Mononuclear cell (primary cell): ENCODE results near the gene AGXT. TPM values are rescaled to one million over a fixed set of nuclear protein-coding genes. Genes with fewer than 3 reads are reported as not detected.

Source experiments
- H3K27me3 ChIP-seq: 2 replicates; pipeline ENCODE4 v1.6.0; 2011; ENCODE audit warnings: low read length, control low read depth; ENCODE audit not compliant: insufficient read depth
- H3K4me1 ChIP-seq: 2 replicates; pipeline ENCODE4 v1.5.1; 2011; ENCODE audit warnings: mild to moderate bottlenecking, low read length, control low read depth; ENCODE audit not compliant: insufficient read depth
- H3K4me3 ChIP-seq: 2 replicates; pipeline ENCODE4 v1.5.1; 2011; ENCODE audit warnings: mild to moderate bottlenecking, low read length, moderate library complexity
- H3K9me3 ChIP-seq: 2 replicates; pipeline ENCODE4 v1.5.1; 2011; ENCODE audit warnings: low read depth, mild to moderate bottlenecking, control low read depth, low read length
- total RNA-seq: library from RNA; depleted of rRNA; stranded (reverse); fragments of >200 nt; gene quantifications from one replicate; pipeline ENCODE4 v1.2.3, GENCODE V29; 2012

The AGXT gene
- total RNA-seq, 1 donor: not detected

DNA sequence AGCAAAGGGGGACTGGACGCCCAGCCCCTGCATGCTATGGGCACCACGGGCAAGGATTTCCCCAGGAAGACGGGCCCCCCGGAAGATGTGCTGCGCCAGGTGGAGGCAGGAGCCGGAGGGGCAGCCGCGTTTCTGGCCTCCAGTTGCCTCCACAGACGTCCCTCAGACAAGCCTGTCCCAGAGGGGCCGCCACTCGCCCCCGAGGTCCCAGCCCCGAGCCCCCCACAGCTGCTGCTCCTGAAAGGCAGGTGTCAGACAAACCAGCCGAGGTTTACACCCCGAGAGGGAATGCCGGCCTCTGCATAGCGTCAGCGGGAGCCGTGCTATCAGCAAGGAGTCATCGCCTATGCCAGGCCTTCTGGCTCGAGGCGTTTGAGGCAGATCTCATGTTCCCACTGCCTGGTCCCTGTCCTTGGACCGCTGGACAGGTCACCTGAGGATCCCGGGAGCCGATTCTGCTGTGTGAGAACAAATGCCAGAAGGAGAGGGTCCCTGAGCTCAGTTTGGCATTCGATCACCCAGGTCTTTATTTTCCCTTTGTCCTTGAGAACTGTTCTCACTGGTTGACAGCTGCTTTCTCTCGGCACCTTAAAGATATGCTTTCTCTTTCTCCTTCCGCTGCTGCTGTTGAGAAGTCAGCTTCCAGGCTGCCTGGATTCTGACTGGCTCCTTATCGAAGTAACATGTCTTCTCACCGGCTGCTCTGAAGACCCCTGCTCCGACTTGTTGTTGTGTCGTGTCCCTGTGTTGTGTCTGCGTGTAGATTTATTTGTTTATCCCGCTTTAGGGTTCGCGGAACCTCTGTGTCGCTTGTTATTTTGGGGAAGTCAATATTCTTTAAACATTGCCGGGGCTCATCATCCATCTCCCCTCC, 58.1 kb downstream of the AGXT start:
- Histone ChIP-seq H3K4me1 (no peaks in the 10 kb centered on the region), H3K9me3 (no peaks in the 10 kb centered on the region), H3K4me3 (no peak overlapping the region)

DNA sequence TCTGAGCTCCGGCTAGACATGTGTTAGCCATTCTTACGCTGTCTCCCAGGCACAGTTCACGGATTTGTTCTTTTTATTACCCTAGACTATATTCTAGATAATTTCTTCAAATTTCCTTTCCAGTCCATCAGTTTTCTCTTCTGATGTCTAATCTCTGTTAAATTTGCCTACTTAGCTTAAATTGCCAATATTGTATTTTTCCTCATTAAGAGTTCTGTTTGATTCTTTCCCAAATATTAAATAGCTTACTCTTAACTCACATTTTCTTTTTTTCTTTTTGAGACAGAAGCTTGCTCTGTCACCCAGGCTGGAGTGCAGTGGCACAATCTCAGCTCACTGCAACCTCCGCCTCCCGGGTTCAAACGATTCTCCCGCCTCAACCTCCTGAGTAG, 58.8 kb downstream of the AGXT start:
- H3K4me3 ChIP-seq: no peak overlapping the region
- no peaks in the 10 kb centered on the region for H3K9me3 ChIP-seq
- H3K27me3 ChIP-seq: no peaks in the 10 kb centered on the region
- no peaks in the 10 kb centered on the region for H3K4me1 ChIP-seq

More for the DNA sequence above, 58.1 kb downstream of the AGXT start:
- no peaks in the 10 kb centered on the region for H3K27me3 ChIP-seq

DNA sequence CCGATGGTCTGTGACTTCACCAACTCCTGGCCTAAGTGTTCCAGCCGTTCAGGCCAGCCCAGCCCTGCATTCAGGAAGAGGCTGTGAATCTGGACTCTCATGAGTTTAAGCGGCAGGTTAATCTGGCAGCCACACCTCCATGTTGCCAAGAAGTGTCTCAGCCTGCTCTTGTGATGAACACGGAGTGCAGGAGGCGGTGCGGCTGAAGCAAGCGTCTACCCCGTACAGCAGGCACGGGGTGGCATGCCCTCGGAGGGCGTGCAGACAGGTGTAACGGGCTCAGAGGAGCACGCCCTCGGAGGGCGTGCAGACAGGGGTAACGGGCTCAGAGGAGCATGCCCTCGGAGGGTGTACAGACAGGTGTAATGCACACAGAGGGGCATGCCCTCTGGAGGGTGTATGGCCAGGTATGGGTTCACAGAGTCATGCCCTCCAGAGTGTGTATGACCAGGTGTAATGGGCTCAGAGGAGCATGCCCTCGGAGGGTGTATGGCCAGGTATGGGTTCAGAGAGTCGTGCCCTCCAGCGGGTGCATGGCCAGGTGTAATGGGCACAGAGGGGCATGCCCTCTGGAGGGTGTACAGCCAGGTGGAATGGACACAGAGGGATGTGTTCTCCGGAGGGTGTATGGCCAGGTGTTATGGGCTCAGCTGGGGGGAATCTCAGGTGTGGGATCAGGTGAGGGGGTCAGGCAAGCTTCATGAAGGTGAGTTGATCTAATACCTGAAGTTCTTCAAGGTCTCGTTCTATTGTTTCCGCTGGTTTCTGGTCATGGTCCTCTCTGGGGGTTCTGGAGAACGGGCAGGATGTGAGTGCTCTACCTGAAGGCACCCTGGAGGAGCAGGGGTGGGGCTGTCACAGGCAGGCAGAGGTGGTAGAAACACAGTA, 60.1 kb downstream of the AGXT start:
- Histone ChIP-seq H3K9me3 (no peaks in the 10 kb centered on the region), H3K4me3 (no peak overlapping the region), H3K4me1 (no peaks in the 10 kb centered on the region), H3K27me3 (no peaks in the 10 kb centered on the region)

DNA sequence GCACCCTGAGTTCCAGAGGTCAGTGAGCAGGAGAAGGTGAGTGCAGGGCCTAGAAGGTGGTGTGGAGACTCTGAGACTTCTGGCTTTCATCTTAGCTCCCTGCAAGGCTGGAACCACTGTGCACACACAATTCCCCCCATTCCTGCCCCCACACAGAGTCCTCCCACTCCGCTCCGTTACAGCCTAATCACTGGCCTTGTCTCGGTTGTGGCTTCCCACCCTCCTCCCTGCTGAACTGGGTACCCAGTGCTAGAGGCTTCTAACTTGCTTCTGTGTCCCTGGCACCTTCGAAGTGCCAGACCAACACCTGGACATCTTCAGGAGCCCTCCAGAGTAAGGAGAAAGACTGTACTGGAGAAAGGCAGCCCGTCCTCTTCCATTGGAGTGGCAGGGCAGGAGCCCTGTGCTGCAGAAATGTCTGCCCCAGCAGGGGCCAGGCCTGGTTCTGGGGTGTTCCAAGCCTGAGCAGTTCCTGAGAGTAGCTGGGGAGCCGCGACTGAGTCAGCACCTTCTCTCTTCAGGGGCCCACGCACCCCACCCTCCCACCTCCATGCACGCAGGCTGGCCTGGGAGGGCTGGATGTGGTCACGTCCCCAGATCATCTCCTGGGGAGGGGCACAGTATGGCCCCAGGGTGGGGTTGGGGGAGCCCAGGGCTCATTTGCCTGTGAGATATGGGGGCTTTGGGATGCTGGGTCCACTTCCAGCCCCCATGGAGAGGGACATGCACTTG, 60.9 kb downstream of the AGXT start:
- Histone ChIP-seq H3K4me1 (no peaks in the 10 kb centered on the region), H3K9me3 (no peaks in the 10 kb centered on the region), H3K27me3 (no peaks in the 10 kb centered on the region), H3K4me3 (no peak overlapping the region)

Other genes with a start within 250 kb of the AGXT start
- 40.8 TPM for gene GPR35, start 243.3 kb upstream of the AGXT start, total RNA-seq
- not detected for gene AQP12B, start 185.9 kb upstream of the AGXT start, total RNA-seq
- not detected for gene AQP12A, start 177.0 kb upstream of the AGXT start, total RNA-seq
- gene KIF1A, start 48.6 kb upstream of the AGXT start, total RNA-seq: not detected
- not detected for gene MAB21L4, start 27.3 kb downstream of the AGXT start, total RNA-seq
- gene CROCC2, start 37.5 kb downstream of the AGXT start, total RNA-seq: not detected
- gene SNED1, start 129.8 kb downstream of the AGXT start, total RNA-seq: 8.2 TPM
- 103 TPM for gene MTERF4, start 233.5 kb downstream of the AGXT start, total RNA-seq